Loucy (cell line): Measurements from ENCODE around the gene TMEM225B.

Experiments
- H2AFZ ChIP-seq: fragments of 200-600 bp; sonication (generic); 2 replicates; pipeline ENCODE4 v1.6.0; 2016; ENCODE audit warnings: antibody characterized with exemption, mild to moderate bottlenecking, low read length, moderate library complexity
- H3F3A ChIP-seq: fragments of 200-600 bp; 2 replicates; pipeline ENCODE4 v1.6.0; 2016; ENCODE audit warnings: antibody characterized with exemption, low read depth, mild to moderate bottlenecking
- H3K27me3 ChIP-seq: fragments of 200-600 bp; sonication (generic); 2 replicates; pipeline ENCODE4 v1.6.1; 2014; ENCODE audit warnings: low read length, mild to moderate bottlenecking; ENCODE audit not compliant: insufficient read depth, poor library complexity, severe bottlenecking
- H3K36me3 ChIP-seq: fragments of 200-600 bp; sonication (generic); 2 replicates; pipeline ENCODE4 v1.6.1; 2016; ENCODE audit warnings: low read length; ENCODE audit not compliant: insufficient read depth
- H3K4me1 ChIP-seq: fragments of 200-600 bp; sonication (generic); 2 replicates; pipeline ENCODE4 v1.5.1; 2014; ENCODE audit warnings: low read length, mild to moderate bottlenecking; ENCODE audit not compliant: insufficient read depth, poor library complexity, severe bottlenecking
- H3K4me2 ChIP-seq: fragments of 200-600 bp; sonication (generic); 2 replicates; pipeline ENCODE4 v1.6.0; 2014; ENCODE audit warnings: antibody characterized with exemption, low read length, low read depth, mild to moderate bottlenecking; ENCODE audit not compliant: poor library complexity, severe bottlenecking
- H3K4me3 ChIP-seq: fragments of 200-600 bp; sonication (generic); 2 replicates; pipeline ENCODE4 v1.5.1; 2014; ENCODE audit warnings: low read length, mild to moderate bottlenecking, mixed read lengths; ENCODE audit not compliant: poor library complexity, severe bottlenecking
- H3K79me2 ChIP-seq: fragments of 200-600 bp; sonication (generic); 2 replicates; pipeline ENCODE4 v1.6.1; 2014; ENCODE audit warnings: low read length; ENCODE audit not compliant: insufficient read depth
- H3K9ac ChIP-seq: fragments of 200-600 bp; sonication (generic); 2 replicates; pipeline ENCODE4 v1.6.0; 2014; ENCODE audit warnings: mild to moderate bottlenecking, low read depth, low read length, moderate library complexity; ENCODE audit not compliant: poor library complexity, severe bottlenecking
- H3K9me2 ChIP-seq: fragments of 200-600 bp; sonication (generic); replicated peaks from 2 replicates; pipeline ENCODE4 v1.6.1; 2016; ENCODE audit warnings: low read depth, low read length, mixed read lengths
- H3K9me3 ChIP-seq: fragments of 200-600 bp; sonication (generic); 2 replicates; pipeline ENCODE4 v1.6.1; 2014; ENCODE audit warnings: mild to moderate bottlenecking, antibody characterized with exemption, low read length, low read depth; ENCODE audit not compliant: insufficient read depth
- H4K20me1 ChIP-seq: fragments of 200-600 bp; sonication (generic); 2 replicates; pipeline ENCODE4 v1.6.0; 2014; ENCODE audit warnings: antibody characterized with exemption, low read length, mild to moderate bottlenecking; ENCODE audit not compliant: insufficient read depth, poor library complexity, severe bottlenecking
- CTCF ChIP-seq: fragments of 200-600 bp; sonication (generic); conservative IDR thresholded peaks from 2 replicates; pipeline ENCODE4 v1.5.1; 2014; ENCODE audit warnings: mild to moderate bottlenecking, antibody characterized with exemption, low read length
- EZH2phosphoT487 ChIP-seq: fragments of 200-600 bp; IDR thresholded peaks from 2 replicates; pipeline ENCODE4 v1.6.1; 2018; ENCODE audit warnings: antibody characterized with exemption, mild to moderate bottlenecking, moderate library complexity, borderline replicate concordance

The TMEM225B gene

GRCh38 chr7:99588868-99589267, 9.2 kb upstream of the TMEM225B start:
- no peaks in the 10 kb centered on the region for H4K20me1 ChIP-seq
- TF ChIP-seq CTCF (no peak), EZH2phosphoT487 (no peak)

GRCh38 chr7:99594948-99595745, 2.9 kb upstream of the TMEM225B start:
- Histone ChIP-seq H4K20me1 (no peaks in the 10 kb centered on the region), H3K9ac (no peak overlapping the region), H3K79me2 (no peaks in the 10 kb centered on the region), H3K4me3 (no peak overlapping the region), H3K4me1 (no peaks in the 10 kb centered on the region), H3K4me2 (no peak overlapping the region), H3F3A (no peaks in the 10 kb centered on the region), H3K9me3 (no peaks in the 10 kb centered on the region), H3K36me3 (no peaks in the 10 kb centered on the region), H3K9me2 (no peaks in the 10 kb centered on the region), H2AFZ (no peak overlapping the region), H3K27me3 (no peaks in the 10 kb centered on the region)
- TF ChIP-seq EZH2phosphoT487 (no peak), CTCF (no peak)

More at GRCh38 chr7:99588868-99589267, 9.2 kb upstream of the TMEM225B start:
- H3K9me2 ChIP-seq = no peaks in the 10 kb centered on the region
- H3K9ac ChIP-seq = no peak overlapping the region
- no peaks in the 10 kb centered on the region for H3K9me3 ChIP-seq
- no peaks in the 10 kb centered on the region for H3K27me3 ChIP-seq
- no peaks in the 10 kb centered on the region for H3K36me3 ChIP-seq
- H2AFZ ChIP-seq = no peak overlapping the region
- H3K4me1 ChIP-seq = no peaks in the 10 kb centered on the region
- H3K4me3 ChIP-seq = no peak overlapping the region
- no peaks in the 10 kb centered on the region for H3F3A ChIP-seq
- no peaks in the 10 kb centered on the region for H3K79me2 ChIP-seq
- H3K4me2 ChIP-seq = no peak overlapping the region

- Histone ChIP-seq H4K20me1 (no peaks in the 10 kb centered on the region), H3K36me3 (no peaks in the 10 kb centered on the region), H3F3A (no peaks in the 10 kb centered on the region), H3K79me2 (no peaks in the 10 kb centered on the region), H3K9ac (no peak overlapping the region), H2AFZ (no peak overlapping the region), H3K27me3 (no peaks in the 10 kb centered on the region), H3K4me3 (no peak overlapping the region), H3K9me2 (no peaks in the 10 kb centered on the region), H3K4me2 (no peak overlapping the region), H3K4me1 (no peaks in the 10 kb centered on the region), H3K9me3 (no peaks in the 10 kb centered on the region)
- TF ChIP-seq CTCF = no peak
- TF ChIP-seq EZH2phosphoT487 = no peak
Measured at GRCh38 chr7:99596408-99596955, 1.6 kb upstream of the TMEM225B start.
